GM23338 (cell line): Measurements from ENCODE around the gene TJP2.

Experiments used
- CTCF ChIP-seq, 2 experiments: fragments of 200-600 bp in 1 of 2; sonication (generic) in 1 of 2; conservative IDR thresholded peaks; 2 replicates each; pipeline versions ENCODE4 v1.5.1 to v1.6.1; 2016 to 2017; ENCODE audit warnings: antibody characterized with exemption in 2 of 2, low read depth in 2 of 2, mild to moderate bottlenecking in 2 of 2, moderate library complexity in 1 of 2
- ZNF114 ChIP-seq: fragments of 250-450 bp; sonication (Bioruptor Pico); IDR thresholded peaks from 2 replicates; pipeline ENCODE4 v1.5.0; 2020; ENCODE audit warnings: mild to moderate bottlenecking, moderate library complexity

- no peak for TF ChIP-seq ZNF114 (CRISPR knock-in tag)
- no peak for TF ChIP-seq CTCF (conservative IDR thresholded peaks at IDR 0.05; ENCODE audit: low read depth in 2 of 2)
Measured at GRCh38 chr9:69174616-69175463, 763 bp downstream of the TJP2 start.
